Mucosa of stomach (tissue), 1 donor: Measurements from ENCODE around the gene PAN3.
"Not testable (repeated sequence)": the region's sequence is repeated elsewhere in the genome, so short reads cannot be mapped to it uniquely, and the experiment has no call there.

Experiments used
- H3K27me3 ChIP-seq: one replicate; pipeline ENCODE4 v1.7.0; 2013; ENCODE audit warnings: mild to moderate bottlenecking, low read length; ENCODE audit not compliant: control insufficient read depth, insufficient read depth
- H3K36me3 ChIP-seq: one replicate; pipeline ENCODE4 v1.7.0; 2013; ENCODE audit warnings: low read length; ENCODE audit not compliant: control insufficient read depth, insufficient read depth
- H3K4me1 ChIP-seq: one replicate; pipeline ENCODE4 v1.7.0; 2013; ENCODE audit warnings: mild to moderate bottlenecking, low read length; ENCODE audit not compliant: control insufficient read depth, insufficient read depth
- H3K4me3 ChIP-seq: one replicate; pipeline ENCODE4 v1.7.0; 2013; ENCODE audit warnings: low read length
- H3K9ac ChIP-seq: one replicate; pipeline ENCODE4 v1.7.0; 2013; ENCODE audit warnings: mild to moderate bottlenecking, low read length, moderate library complexity
- H3K9me3 ChIP-seq: one replicate; pipeline ENCODE4 v1.7.0; 2013; ENCODE audit warnings: mild to moderate bottlenecking, low read length, moderate library complexity; ENCODE audit not compliant: control insufficient read depth
- donor health status: Pancreatic carcinoma.

The PAN3 gene

DNA sequence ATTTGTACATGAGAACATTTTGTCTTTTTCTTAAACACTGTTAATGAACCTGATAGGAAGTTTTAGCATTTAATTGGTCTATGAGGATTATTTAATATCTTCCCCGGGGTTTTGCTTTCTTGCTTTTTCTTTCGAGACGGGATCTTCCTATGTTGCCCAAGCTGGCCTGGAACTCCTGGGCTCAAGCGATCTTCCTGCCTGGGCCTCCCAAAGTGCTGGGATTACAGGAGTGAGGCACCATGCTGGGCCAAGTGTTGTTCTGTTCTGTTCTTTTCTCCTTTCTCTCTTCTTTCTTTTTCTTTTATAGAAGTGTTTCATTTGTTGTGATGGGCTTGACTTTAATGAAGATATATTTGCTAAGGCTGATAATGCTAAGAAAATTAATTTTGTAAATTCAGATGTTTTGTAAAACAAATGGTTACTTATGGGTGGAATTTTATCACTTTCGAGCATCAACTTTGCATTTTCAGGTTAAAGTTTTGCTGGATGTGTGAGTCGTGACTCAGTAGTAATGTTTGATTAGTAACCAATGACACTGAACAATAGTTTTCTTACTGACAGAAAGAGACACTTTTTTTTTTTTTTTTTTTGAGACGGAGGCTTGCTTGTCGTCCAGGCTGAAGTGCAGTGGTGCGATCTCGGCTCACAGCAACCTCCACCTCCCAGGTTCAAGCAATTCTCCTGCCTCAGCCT is 2.2 kb downstream of the PAN3 start:
- Histone ChIP-seq H3K4me1 (peaks cover 12% of the 10 kb centered on the region), H3K9ac (no peak overlapping the region), H3K27me3 (no peaks in the 10 kb centered on the region), H3K9me3 (no peaks in the 10 kb centered on the region), H3K4me3 (no peak overlapping the region), H3K36me3 (no peaks in the 10 kb centered on the region)

GRCh38 chr13:28141542-28141941 is 3.2 kb downstream of the PAN3 start:
- not testable (repeated sequence) for H3K4me3 ChIP-seq, H3K9ac ChIP-seq, H3K36me3 ChIP-seq, H3K27me3 ChIP-seq, H3K9me3 ChIP-seq
- H3K4me1 ChIP-seq: peaks cover 12% of the 10 kb centered on the region

- Histone ChIP-seq H3K4me1 (peaks cover 12% of the 10 kb centered on the region), H3K4me3 (no peak overlapping the region), H3K27me3 (no peaks in the 10 kb centered on the region), H3K36me3 (no peaks in the 10 kb centered on the region), H3K9ac (no peak overlapping the region), H3K9me3 (no peaks in the 10 kb centered on the region)
Measured at GRCh38 chr13:28145049-28145448, 6.7 kb downstream of the PAN3 start.

DNA sequence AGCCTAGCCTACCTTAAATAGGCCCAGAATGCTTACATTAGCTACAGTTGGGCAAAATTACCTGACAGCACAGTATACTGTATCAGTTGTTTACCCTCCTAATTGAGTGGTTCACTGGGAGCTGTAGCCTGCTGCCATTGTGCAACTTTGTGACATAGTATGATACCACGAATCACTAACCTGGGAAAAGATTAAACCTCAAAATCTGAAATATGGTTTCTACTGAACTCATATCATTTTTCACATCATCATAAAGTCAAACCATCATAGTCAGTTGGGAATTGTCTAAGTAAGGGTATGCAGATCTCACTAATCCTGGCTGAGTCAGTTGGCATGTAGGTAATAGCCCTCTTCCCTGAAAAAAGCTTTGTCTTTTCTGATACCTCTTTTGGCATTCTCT is 9.2 kb downstream of the PAN3 start:
- Histone ChIP-seq H3K9ac (no peak overlapping the region), H3K27me3 (no peaks in the 10 kb centered on the region), H3K4me1 (peaks cover 5% of the 10 kb centered on the region), H3K4me3 (no peak overlapping the region), H3K9me3 (no peaks in the 10 kb centered on the region), H3K36me3 (no peaks in the 10 kb centered on the region)

DNA sequence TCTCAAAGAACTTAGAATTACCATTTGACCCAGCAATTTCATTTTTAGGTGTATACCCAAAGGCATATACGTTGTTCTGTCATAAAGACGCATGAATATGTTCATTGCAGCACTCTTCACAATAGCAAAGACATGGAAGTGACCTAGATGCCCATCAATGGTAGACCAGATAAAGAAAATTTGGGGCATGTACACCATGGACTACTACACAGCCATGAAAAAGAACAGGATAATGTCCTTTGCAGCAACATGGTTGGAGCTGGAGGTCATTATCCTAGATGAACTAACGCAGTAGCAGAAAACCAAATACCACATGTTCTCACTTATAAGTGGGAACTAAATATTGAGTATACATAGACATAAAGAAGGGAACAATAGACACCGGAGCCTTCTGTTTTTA is 20.7 kb downstream of the PAN3 start:
- Histone ChIP-seq H3K36me3 (no peaks in the 10 kb centered on the region), H3K9me3 (no peaks in the 10 kb centered on the region), H3K27me3 (no peaks in the 10 kb centered on the region), H3K9ac (no peak overlapping the region), H3K4me1 (peaks cover 14% of the 10 kb centered on the region), H3K4me3 (no peak overlapping the region)

DNA sequence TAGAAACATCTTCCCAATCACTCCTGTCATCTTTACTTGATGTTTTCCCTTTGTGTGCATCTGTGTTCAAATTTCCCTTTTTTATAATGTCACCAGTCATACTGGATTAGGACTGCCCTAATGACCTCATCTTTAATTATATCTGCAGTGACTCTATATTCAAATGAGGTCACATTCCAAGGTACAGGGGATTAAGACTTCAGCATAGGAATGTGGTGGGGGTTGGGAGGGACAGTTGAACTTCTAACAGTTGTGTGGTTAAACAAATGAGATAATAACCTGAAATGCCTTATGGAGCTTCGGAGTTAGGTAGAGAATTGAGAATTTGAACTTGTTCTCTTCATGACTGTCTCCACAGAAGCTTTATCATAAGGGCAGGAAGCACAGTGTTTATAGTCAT is 23.0 kb downstream of the PAN3 start:
- Histone ChIP-seq H3K4me3 (no peak overlapping the region), H3K4me1 (peaks cover 14% of the 10 kb centered on the region), H3K36me3 (no peaks in the 10 kb centered on the region), H3K9me3 (no peaks in the 10 kb centered on the region), H3K9ac (no peak overlapping the region), H3K27me3 (no peaks in the 10 kb centered on the region)

GRCh38 chr13:28163587-28163986 is 25.2 kb downstream of the PAN3 start:
- Histone ChIP-seq H3K27me3 (no peaks in the 10 kb centered on the region), H3K4me3 (no peak overlapping the region), H3K36me3 (no peaks in the 10 kb centered on the region)

GRCh38 chr13:28166257-28166656 is 27.9 kb downstream of the PAN3 start:
- no peaks in the 10 kb centered on the region for H3K27me3 ChIP-seq
- H3K4me3 ChIP-seq: no peak overlapping the region
- H3K4me1 ChIP-seq: peaks cover 5% of the 10 kb centered on the region
- no peaks in the 10 kb centered on the region for H3K36me3 ChIP-seq
- no peak overlapping the region for H3K9ac ChIP-seq
- no peaks in the 10 kb centered on the region for H3K9me3 ChIP-seq

More at GRCh38 chr13:28163587-28163986, 25.2 kb downstream of the PAN3 start:
- no peak overlapping the region for H3K9ac ChIP-seq
- H3K9me3 ChIP-seq: no peaks in the 10 kb centered on the region
- H3K4me1 ChIP-seq: peaks cover 14% of the 10 kb centered on the region

DNA sequence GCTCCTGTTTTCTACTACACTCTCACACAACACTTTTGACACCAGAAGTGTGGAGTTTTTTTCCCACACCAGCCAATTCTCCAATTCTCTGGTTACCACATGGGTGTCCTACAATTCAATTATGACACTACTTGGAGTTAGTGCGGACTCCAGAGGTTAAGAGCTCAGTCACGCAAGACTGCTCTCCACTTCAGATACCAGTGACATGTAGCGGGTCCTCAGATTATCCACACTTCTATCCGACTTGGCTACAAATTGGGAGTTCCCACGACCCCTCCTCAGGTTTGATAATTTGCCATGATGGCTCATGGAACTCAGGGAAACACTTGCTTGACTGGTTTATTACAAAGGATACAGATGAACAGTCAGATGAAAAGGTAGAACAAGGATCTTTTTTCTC is 32.9 kb downstream of the PAN3 start:
- Histone ChIP-seq H3K27me3 (no peaks in the 10 kb centered on the region), H3K4me1 (no peaks in the 10 kb centered on the region), H3K9me3 (no peaks in the 10 kb centered on the region), H3K36me3 (no peaks in the 10 kb centered on the region), H3K9ac (no peak overlapping the region), H3K4me3 (no peak overlapping the region)

DNA sequence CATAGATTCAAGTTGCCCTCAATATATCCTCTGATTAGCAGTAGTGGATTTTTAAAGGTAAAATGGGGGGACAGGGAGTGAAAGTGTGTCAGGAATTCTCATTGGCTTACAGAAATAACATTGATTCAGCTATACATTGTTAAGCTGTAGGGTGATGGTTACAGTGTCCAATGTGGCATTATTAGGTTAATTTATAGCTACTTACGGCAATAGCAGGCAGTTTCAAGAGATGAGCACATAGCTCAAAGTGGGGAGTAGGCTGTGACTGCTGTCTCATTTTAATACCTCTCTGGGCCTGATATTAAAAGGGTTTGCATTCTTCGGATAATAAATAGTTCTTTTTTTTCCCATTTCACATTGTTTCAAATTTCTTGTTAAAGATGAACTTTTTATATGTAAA is 34.6 kb downstream of the PAN3 start:
- no peak overlapping the region for H3K4me3 ChIP-seq
- no peaks in the 10 kb centered on the region for H3K9me3 ChIP-seq
- no peaks in the 10 kb centered on the region for H3K27me3 ChIP-seq
- H3K4me1 ChIP-seq: no peaks in the 10 kb centered on the region
- H3K36me3 ChIP-seq: no peaks in the 10 kb centered on the region
- no peak overlapping the region for H3K9ac ChIP-seq

GRCh38 chr13:28173793-28174192 is 35.4 kb downstream of the PAN3 start:
- H3K4me1 ChIP-seq: no peaks in the 10 kb centered on the region
- no peak overlapping the region for H3K4me3 ChIP-seq
- no peaks in the 10 kb centered on the region for H3K27me3 ChIP-seq
- H3K36me3 ChIP-seq: no peaks in the 10 kb centered on the region
- H3K9me3 ChIP-seq: no peaks in the 10 kb centered on the region
- no peak overlapping the region for H3K9ac ChIP-seq

- Histone ChIP-seq H3K9ac (no peak overlapping the region), H3K9me3 (no peaks in the 10 kb centered on the region), H3K4me1 (no peaks in the 10 kb centered on the region), H3K27me3 (no peaks in the 10 kb centered on the region), H3K36me3 (no peaks in the 10 kb centered on the region), H3K4me3 (no peak overlapping the region)
Measured at GRCh38 chr13:28177327-28177726, 39.0 kb downstream of the PAN3 start.

GRCh38 chr13:28177877-28178276 is 39.5 kb downstream of the PAN3 start:
- no peaks in the 10 kb centered on the region for H3K36me3 ChIP-seq
- no peaks in the 10 kb centered on the region for H3K4me1 ChIP-seq
- H3K4me3 ChIP-seq: no peak overlapping the region
- H3K9ac ChIP-seq: no peak overlapping the region
- H3K9me3 ChIP-seq: no peaks in the 10 kb centered on the region
- H3K27me3 ChIP-seq: no peaks in the 10 kb centered on the region
